Activated naive CD4-positive, alpha-beta T cell treated with anti-CD3 and anti-CD28 coated beads for 36 hours (primary cell): ENCODE results near the gene CFAP97. TPM values are rescaled to one million over a fixed set of nuclear protein-coding genes. Genes with fewer than 3 reads are reported as not detected.
"Not testable (repeated sequence)": the region's sequence is repeated elsewhere in the genome, so short reads cannot be mapped to it uniquely, and the experiment has no call there.

Experiments used
- CTCF ChIA-PET: fragments of 350-600 bp; sonication (Branson Sonifier 250); formaldehyde crosslinking; loops from one replicate; lab custom pipeline; 2021; ENCODE audit warnings: antibody characterized with exemption; lab: Charles Lee
- DNase-seq: peaks from one replicate; pipeline ENCODE4 v3.0.0-alpha.2; 2020
- H3K27ac Mint-ChIP-seq: one replicate; pipeline ENCODE4 v1.8.0; 2021; ENCODE audit warnings: mild to moderate bottlenecking, mixed read lengths
- H3K27me3 Mint-ChIP-seq: one replicate; pipeline ENCODE4 v1.8.0; 2021; ENCODE audit warnings: low read depth, mixed read lengths
- H3K36me3 Mint-ChIP-seq: one replicate; pipeline ENCODE4 v1.8.0; 2021; ENCODE audit warnings: low read depth, mixed read lengths
- H3K4me1 Mint-ChIP-seq: one replicate; pipeline ENCODE4 v1.8.0; 2021; ENCODE audit warnings: low read depth, mixed read lengths
- H3K4me3 Mint-ChIP-seq: one replicate; pipeline ENCODE4 v1.8.0; 2021; ENCODE audit warnings: mild to moderate bottlenecking, moderate library complexity, mixed read lengths
- H3K9me3 Mint-ChIP-seq: one replicate; pipeline ENCODE4 v1.8.0; 2021; ENCODE audit warnings: mixed read lengths
- intact Hi-C: fragments of 100-400 bp; cut with micrococcal nuclease; formaldehyde crosslinking; loops from one replicate; pipeline ENCODE4 v1.15.1; 2023
- total RNA-seq, 2 experiments: library from RNA; stranded (reverse); gene quantifications; one replicate each; pipeline ENCODE4 v1.2.3, GENCODE V29; 2021

CFAP97 gene
- total RNA-seq, 2 experiments from 2014 or later, result 38.4 to 43.6 TPM

- no peak for DNase-seq
- Mint-ChIP-seq H3K36me3 (peaks cover 2% of the 10 kb centered on the region), H3K9me3 (no peaks in the 10 kb centered on the region), H3K4me1 (peaks cover 28% of the 10 kb centered on the region), H3K27me3 (no peaks in the 10 kb centered on the region), H3K4me3 (no peak overlapping the region), H3K27ac (no peak overlapping the region)
- intact Hi-C loops, result loop anchor here (10.0 kb wide), 3 partner anchors 733 to 1763 kb away; partner anchors contain the start of genes CDKN2AIP, ING2 and IRF2
- CTCF ChIA-PET, result interaction anchor here (0.9 kb wide), 1 partner anchor 24 kb away, joined by 5 read pairs; no protein-coding TSS in a partner anchor
Observed at GRCh38 chr4:185207466-185207865, 3.7 kb upstream of the CFAP97 start.

- no peak for DNase-seq
- CTCF ChIA-PET, result interaction anchor here (0.6 kb wide), 1 partner anchor 378 kb away, joined by 5 read pairs; no protein-coding TSS in a partner anchor
- Mint-ChIP-seq H3K27me3 (no peaks in the 10 kb centered on the region), H3K4me3 (no peak overlapping the region), H3K4me1 (peaks cover 31% of the 10 kb centered on the region), H3K36me3 (peaks cover 2% of the 10 kb centered on the region), H3K27ac (no peak overlapping the region), H3K9me3 (no peaks in the 10 kb centered on the region)
- intact Hi-C loops, result loop anchor here (10.0 kb wide), 3 partner anchors 731 to 1761 kb away; partner anchors contain the start of genes CDKN2AIP, ING2 and IRF2
Observed at GRCh38 chr4:185205697-185206342, 2.0 kb upstream of the CFAP97 start.

- CTCF ChIA-PET, result interaction anchor here (0.7 to 1.0 kb wide), 3 partner anchors 54 to 280 kb away, joined by 3 to 4 read pairs (median 3); no protein-coding TSS in a partner anchor
- peak overlapping the region; percentile 96 for H3K4me3 Mint-ChIP-seq
- H3K9me3 Mint-ChIP-seq, H3K27me3 Mint-ChIP-seq, H3K27ac Mint-ChIP-seq, DNase-seq, H3K36me3 Mint-ChIP-seq: not testable (repeated sequence)
- peaks cover 34% of the 10 kb centered on the region for H3K4me1 Mint-ChIP-seq
- intact Hi-C loops, result loop anchor here (10.0 kb wide), 3 partner anchors 730 to 1760 kb away; partner anchors contain the start of genes CDKN2AIP, ING2 and IRF2
Observed at GRCh38 chr4:185205073-185205472, 1.3 kb upstream of the CFAP97 start.

- no peaks in the 10 kb centered on the region for H3K9me3 Mint-ChIP-seq
- H3K27ac Mint-ChIP-seq, result peak overlapping the region; percentile 79
- peaks cover 36% of the 10 kb centered on the region for H3K4me1 Mint-ChIP-seq
- intact Hi-C loops, result loop anchor here (1.0 to 10.0 kb wide), 11 partner anchors 34 to 1760 kb away; partner anchors contain the start of genes ACSL1, ANKRD37, CASP3 and CCDC110
- no peaks in the 10 kb centered on the region for H3K27me3 Mint-ChIP-seq
- peak overlapping the region; percentile 96 for H3K4me3 Mint-ChIP-seq
- CTCF ChIA-PET, result interaction anchor here (0.7 to 1.0 kb wide), 3 partner anchors 55 to 281 kb away, joined by 3 to 4 read pairs (median 3); no protein-coding TSS in a partner anchor
- H3K36me3 Mint-ChIP-seq, result peaks cover 7% of the 10 kb centered on the region
- DNase-seq, result peak; percentile 32
Observed at GRCh38 chr4:185204238-185204910, 574 bp upstream of the CFAP97 start.

- peak; percentile 56 for DNase-seq
- intact Hi-C loops, result loop anchor here (5.0 to 10.0 kb wide), 5 partner anchors 376 to 1758 kb away; partner anchors contain the start of genes ACSL1, CASP3, CDKN2AIP and ING2
- Mint-ChIP-seq H3K36me3 (peaks cover 11% of the 10 kb centered on the region), H3K27ac (peak overlapping the region; percentile 96), H3K27me3 (no peaks in the 10 kb centered on the region), H3K9me3 (no peaks in the 10 kb centered on the region), H3K4me3 (peak overlapping the region; percentile 96), H3K4me1 (peaks cover 32% of the 10 kb centered on the region)
- CTCF ChIA-PET, result no interaction called here
Observed at GRCh38 chr4:185202984-185203485, 765 bp downstream of the CFAP97 start.

- no peaks in the 10 kb centered on the region for H3K9me3 Mint-ChIP-seq
- peak overlapping the region; percentile 96 for H3K4me3 Mint-ChIP-seq
- peak overlapping the region; percentile 96 for H3K27ac Mint-ChIP-seq
- DNase-seq, result peak; percentile 52
- H3K4me1 Mint-ChIP-seq, result peaks cover 32% of the 10 kb centered on the region
- peaks cover 11% of the 10 kb centered on the region for H3K36me3 Mint-ChIP-seq
- CTCF ChIA-PET, result interaction anchor here (0.7 to 1.3 kb wide), 3 partner anchors 18 to 104 kb away, joined by 3 to 4 read pairs (median 3); no protein-coding TSS in a partner anchor
- intact Hi-C loops, result loop anchor here (5.0 to 10.0 kb wide), 5 partner anchors 375 to 1757 kb away; partner anchors contain the start of genes ACSL1, CASP3, CDKN2AIP and ING2
- H3K27me3 Mint-ChIP-seq, result no peaks in the 10 kb centered on the region
Observed at GRCh38 chr4:185201977-185202962, 1.5 kb downstream of the CFAP97 start.

- DNase-seq, intact Hi-C loops, H3K4me3 Mint-ChIP-seq, H3K27ac Mint-ChIP-seq, H3K27me3 Mint-ChIP-seq, H3K9me3 Mint-ChIP-seq: not testable (repeated sequence)
- Mint-ChIP-seq H3K4me1 (peaks cover 34% of the 10 kb centered on the region), H3K36me3 (peaks cover 11% of the 10 kb centered on the region)
- CTCF ChIA-PET, result interaction anchor here (0.6 to 3.2 kb wide), 4 partner anchors 14 to 198 kb away, joined by 3 to 21 read pairs (median 4); partner anchors contain the start of genes ANKRD37 and LRP2BP
Observed at GRCh38 chr4:185198189-185198588, 5.6 kb downstream of the CFAP97 start.

- Mint-ChIP-seq H3K36me3 (peaks cover 10% of the 10 kb centered on the region), H3K4me1 (peaks cover 28% of the 10 kb centered on the region), H3K27ac (no peak overlapping the region), H3K9me3 (no peaks in the 10 kb centered on the region), H3K27me3 (no peaks in the 10 kb centered on the region), H3K4me3 (no peak overlapping the region)
- intact Hi-C loops, result no loop called here
- CTCF ChIA-PET, result interaction anchor here (0.7 to 3.2 kb wide), 5 partner anchors 9 to 158 kb away, joined by 3 to 21 read pairs (median 4); no protein-coding TSS in a partner anchor
- no peak for DNase-seq
Observed at GRCh38 chr4:185196437-185196836, 7.4 kb downstream of the CFAP97 start.

- CTCF ChIA-PET, result interaction anchor here (1.5 to 3.2 kb wide), 2 partner anchors 11 to 38 kb away, joined by 4 to 21 read pairs; no protein-coding TSS in a partner anchor
- Mint-ChIP-seq H3K4me1 (peaks cover 29% of the 10 kb centered on the region), H3K27me3 (no peaks in the 10 kb centered on the region), H3K9me3 (no peaks in the 10 kb centered on the region), H3K36me3 (peaks cover 11% of the 10 kb centered on the region), H3K4me3 (no peak overlapping the region), H3K27ac (no peak overlapping the region)
- intact Hi-C loops, result no loop called here
- no peak for DNase-seq
Observed at GRCh38 chr4:185194924-185195888, 8.6 kb downstream of the CFAP97 start.

GRCh38 chr4:185192059-185192458, 11.7 kb downstream of the CFAP97 start:
- Mint-ChIP-seq H3K9me3 (no peaks in the 10 kb centered on the region), H3K4me1 (peaks cover 44% of the 10 kb centered on the region), H3K27ac (no peak overlapping the region), H3K36me3 (peaks cover 23% of the 10 kb centered on the region), H3K4me3 (no peak overlapping the region), H3K27me3 (no peaks in the 10 kb centered on the region)
- no peak for DNase-seq
- intact Hi-C loops, result no loop called here
- CTCF ChIA-PET, result no interaction called here
